ENCODE data around the gene DSCAML1.
"Not testable (repeated sequence)": the region's sequence is repeated elsewhere in the genome, so short reads cannot be mapped to it uniquely, and the experiment has no call there.

Gene DSCAML1

DNA sequence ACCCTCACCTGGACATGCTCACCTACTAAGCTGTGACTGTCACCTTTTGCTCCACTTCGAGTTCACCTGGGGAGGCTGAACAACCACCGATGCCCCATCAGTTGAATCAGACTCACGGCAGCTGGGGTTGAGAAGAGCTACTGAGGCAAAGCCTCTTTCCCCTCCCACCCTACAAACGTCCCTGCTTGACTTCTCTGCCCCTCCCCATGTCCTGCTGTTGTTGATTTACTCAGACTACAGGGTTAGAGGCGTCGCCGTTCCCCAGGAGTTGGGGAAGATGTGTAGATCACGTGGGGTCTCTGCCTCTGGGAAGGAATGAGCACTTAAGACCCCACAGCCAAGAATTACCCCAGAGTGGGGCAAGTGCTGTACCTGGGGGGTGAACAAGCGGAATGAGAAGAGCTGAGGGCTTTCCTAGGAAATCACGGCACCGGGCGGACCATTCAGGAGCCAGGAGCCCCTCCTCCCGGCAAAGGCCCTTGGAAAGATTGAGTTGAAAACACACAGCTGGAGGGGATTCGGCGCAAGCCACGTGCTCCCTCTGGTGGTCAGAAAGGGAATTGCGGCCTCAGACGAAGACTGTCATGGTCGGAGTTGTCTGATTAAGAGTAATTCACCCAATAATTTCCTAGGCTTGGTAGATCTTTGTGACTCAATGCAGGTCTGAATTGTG is 20.5 kb upstream of the DSCAML1 start:
- DNase-seq (ENCODE audit: low read depth): peak; percentile 70

DNA sequence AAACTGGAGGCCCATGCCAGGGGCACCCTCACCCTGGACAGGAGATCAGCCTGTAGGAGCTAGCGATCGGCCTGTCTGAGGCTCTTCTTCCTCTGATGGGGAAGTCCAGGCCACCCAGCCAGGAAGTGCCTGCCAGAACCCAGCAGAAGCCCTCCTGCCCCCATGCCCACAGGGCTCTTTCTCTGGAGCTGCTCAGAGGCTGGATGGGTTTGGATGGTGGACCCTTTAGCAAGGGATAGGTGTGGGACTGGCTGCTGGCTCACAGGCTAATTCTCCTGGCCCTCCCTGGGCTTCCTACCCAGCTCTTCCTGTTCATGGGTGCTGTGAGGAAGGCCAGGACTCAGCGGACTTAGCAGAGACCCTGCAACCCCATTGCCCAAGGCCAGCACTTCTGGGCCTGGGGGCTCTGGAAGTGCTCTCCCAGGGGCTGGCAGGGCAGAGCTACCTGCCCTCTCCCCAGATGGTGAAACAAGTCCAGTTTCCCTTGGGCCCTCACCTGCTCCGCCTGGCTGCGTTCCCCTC is 19.9 kb upstream of the DSCAML1 start:
- DNase-seq (ENCODE audit: low read depth): no peak

DNA sequence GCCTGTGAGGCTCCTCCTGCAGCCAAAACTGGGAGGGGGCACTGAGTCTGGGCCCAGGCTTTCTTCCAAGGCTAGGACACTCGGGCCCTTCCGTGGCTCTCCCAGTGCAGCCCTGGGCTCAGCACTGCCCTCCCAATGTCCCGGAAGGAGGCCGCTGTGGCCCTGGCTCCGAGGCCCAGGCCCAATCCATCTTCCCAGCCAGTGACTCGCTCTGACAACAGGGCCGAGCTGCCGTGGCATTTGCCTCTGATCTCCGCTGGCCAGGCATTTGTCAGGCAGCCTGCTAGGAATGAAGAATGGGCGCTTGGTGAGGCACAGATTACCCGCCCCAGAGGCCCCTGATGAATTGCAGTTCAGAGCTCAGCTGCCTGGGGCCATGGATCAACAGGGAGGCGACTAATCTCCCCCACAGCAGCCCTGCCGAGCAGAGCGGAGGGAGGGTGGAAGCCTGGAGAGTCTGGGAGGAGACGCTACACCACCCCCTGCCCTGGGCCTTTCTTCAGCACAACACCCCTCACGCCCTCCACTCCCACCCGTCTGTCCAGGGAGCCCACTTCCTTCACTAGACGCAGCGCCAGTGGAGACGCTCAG is 19.2 kb upstream of the DSCAML1 start:
- peak; percentile 73 for DNase-seq (ENCODE audit: low read depth)

DNA sequence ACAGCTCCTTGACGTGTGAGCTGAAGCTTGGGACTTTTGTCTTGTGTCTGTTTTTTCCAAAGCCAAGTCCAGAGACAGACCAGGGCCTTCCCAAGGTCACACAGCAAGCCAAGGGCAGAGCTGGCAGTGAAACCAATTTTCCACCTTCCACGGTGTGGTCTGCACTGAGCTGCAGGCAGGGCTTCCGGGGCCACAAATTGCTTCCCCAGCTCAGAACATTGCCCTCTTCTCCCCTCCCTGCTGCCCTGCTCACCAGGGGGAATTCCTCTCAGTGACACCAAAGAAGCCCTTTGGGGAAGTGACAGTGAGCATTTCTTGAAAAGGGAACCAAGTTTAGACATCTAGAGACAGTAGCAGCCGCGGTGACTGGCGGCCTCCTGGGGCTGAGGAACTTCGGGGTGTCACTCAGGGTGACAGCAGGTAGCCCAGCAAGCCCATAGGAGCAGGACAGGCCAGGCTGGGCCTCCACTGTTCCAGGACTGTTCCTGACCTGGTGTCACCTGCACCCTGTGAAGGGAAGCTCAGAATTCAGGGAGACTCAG is 18.3 kb upstream of the DSCAML1 start:
- DNase-seq (ENCODE audit: low read depth): no peak

DNA sequence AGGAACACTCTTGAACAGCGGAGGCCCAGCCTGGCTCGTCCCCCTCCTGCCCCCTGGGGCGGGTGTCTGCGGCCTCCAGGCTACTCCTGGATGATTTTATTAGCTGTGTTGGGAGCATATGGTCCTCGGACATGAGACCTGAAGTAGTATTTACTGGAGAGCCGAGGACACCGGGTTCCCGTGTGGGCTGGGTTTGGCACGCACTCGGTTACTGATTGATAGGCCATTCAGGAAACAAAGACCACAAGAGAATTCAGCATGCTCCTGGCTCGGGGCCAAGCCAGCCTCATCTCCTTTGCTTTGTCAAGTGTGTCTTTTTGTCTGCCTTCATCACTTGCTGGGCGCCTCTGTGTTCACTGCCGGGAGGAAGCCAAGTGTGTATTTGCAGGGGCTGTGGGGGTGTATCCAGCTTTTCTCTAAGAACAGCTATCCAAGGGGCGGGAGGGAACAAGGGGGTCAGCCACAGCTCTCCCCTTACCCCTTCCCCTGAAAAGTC is 17.8 kb upstream of the DSCAML1 start:
- no peak for DNase-seq (ENCODE audit: low read depth)

DNA sequence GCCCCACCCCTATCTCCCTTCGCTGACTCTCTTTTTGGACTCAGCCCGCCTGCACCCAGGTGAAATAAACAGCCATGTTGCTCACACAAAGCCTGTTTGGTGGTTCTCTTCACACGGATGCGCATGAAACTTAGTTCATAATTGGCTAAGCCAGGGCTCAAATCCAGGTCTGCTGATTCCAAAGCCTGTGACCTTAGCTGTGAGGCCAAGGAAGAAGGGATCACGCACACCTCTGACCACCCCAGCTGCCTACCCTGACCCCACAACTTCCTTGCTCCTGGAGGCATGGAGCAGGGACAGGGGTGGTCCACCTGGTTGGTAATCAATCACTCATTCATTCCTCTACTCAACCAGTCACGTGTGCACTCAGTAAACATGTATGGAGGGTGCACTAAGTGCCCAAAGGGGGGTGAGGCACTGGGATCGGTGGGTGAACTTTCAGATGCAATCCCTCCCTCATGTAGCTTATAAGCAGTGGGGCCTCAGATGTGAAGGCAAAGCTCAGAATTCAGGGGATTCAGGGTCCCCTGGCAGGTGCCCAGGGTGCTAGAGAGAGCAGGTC is 17.3 kb upstream of the DSCAML1 start:
- no peak for DNase-seq (ENCODE audit: low read depth)

DNA sequence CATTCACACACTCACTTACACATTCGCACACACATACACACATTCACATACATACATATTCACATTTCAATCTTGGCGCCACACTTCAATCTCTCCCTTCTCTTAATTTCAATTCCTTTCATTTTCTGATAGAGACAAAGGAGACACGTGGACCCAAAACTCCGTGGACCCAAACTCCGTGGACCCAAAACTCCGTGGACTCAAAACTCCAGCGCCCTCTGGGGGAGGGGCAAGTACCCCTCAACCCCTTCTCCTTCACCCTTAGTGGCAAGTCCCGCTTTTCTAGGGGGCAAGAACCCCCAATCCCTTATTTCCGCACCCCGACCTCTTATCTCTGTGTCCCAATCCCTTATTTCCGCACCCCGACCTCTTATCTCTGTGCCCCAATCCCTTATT is 13.0 kb upstream of the DSCAML1 start:
- DNase-seq (ENCODE audit: low read depth): not testable (repeated sequence)

DNA sequence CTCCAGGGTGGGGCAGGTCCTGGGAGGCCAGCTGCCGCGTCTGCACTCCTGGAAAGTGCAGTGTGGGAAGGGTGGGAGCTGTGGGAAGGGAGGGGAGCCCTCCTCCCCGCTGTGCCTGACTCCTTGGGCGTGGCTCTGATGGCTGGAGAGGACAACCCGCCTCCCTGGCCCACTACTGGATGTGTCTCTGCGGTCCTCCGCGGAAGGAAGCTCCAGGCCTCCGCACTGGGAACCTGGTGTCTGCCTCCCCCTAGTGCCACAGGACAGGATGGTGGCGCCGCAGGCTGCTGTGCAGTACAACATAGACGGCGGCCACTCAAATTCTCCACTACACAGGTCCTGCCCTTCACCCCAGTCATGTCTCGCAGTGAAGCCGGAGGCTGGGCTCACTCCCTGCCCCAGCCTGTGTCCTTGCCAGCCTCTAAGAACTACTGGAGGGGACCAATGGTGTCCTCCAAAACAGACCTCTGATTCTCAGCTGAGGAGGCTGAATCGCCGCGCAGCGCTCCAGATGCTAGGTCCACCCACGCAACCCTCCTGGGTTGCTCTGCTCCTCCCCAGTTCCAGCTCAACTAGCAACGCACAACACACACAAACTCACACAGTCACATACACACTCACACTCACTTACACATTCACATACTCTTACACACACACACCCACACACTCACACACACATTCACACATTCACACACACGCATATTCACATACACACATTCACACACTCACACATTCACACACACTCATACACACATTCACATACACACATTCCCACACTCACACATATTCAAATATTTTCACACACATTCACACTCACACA is 12.4 kb upstream of the DSCAML1 start:
- DNase-seq (ENCODE audit: low read depth): peak; percentile 52

DNA sequence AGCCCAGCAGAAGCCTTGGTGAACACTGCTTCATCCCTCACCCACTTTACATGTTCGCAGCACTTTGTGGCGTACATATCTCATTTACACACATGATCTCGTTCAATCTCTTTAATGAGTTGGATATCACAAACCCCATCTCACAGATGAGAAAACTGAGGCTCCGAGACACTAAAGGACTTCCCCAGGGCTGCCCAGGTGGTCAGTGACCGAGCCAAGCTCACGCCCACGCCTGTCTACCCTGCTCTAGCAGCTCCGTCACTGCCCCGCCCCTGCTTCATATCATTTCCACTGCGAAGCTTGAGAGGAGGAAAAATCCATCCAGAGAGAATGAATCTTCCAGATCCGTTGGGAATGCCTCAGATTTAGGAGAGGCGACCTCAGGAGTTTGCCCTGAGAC is 11.8 kb upstream of the DSCAML1 start:
- no peak for DNase-seq (ENCODE audit: low read depth)

DNA sequence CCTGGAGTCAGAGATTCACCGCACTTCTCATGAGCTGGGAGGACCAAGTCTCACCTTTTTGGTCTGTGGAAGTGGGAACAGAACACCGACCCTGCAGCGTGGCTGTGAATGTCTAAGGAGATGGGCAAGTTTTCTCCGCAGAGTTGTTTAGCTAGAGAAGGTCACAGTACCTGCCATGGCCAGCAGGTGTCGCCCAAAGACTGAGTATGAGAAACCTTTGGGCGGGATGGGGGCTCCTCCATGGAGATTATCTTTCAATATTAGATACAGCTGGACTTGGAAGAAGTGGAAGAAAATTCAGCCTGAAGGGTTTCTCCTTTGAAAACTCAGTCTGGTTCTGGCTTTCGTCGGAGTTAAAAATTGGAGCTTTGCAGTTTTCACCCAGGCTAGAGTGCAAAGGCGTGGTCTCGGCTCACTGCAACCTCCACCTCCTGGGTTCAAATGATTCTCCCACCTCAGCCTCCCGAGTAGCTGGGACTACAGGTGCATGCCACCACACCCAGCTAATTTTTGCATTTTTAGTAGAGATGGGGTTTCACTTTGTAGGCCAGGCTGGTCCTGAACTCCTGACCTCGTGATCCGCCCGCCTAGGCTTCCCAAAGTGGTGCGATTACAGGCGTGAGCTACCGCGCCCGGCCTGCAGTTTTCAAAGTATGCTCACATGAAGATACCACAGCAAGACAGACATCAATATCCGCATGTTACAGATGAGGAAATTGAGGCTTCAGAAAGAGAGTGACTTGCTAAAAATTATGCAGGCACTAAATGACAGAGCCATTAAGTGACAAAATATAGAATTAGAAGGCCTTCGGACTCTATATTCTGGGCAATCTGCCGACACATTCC is 10.7 kb upstream of the DSCAML1 start:
- DNase-seq (ENCODE audit: low read depth): peak; percentile 66

DNA sequence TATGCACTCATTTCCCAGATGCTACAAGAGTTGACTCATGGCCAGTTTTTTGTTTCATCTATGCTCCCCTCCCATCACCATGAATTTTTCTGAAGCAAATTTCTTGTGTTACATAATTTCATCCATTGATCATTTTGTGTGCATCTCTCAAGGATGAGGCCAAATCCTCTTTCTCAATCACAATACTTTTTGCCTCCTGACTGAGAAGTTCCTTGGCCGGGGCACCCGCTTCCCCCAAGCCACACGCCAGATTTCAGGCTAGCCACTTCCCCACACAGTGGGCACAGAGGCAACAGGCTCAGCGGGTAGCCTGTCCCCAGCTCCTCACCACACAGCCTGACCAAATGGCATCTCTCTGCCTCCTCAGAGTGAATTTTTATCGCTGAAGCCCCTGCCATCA is 9.8 kb upstream of the DSCAML1 start:
- no peak for DNase-seq (ENCODE audit: low read depth)

DNA sequence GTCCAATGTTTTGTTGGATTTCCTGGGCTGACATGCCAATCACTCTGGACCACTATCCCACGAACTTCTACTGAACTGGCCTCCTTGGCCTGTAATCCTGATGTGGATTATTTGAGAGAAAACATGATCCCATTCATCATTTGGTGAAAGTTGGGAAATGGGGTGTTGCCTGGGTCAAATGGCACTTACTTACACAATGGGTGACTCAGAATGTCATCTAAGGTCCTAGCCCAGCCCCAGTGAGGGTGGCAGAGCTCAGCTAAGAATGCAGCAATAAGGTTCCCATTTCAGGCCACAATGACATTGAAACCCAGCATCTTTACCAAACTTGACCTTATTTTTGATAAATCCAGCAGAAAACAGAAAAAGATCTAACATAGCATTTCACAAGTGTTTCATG is 8.0 kb upstream of the DSCAML1 start:
- DNase-seq (ENCODE audit: low read depth): no peak

DNA sequence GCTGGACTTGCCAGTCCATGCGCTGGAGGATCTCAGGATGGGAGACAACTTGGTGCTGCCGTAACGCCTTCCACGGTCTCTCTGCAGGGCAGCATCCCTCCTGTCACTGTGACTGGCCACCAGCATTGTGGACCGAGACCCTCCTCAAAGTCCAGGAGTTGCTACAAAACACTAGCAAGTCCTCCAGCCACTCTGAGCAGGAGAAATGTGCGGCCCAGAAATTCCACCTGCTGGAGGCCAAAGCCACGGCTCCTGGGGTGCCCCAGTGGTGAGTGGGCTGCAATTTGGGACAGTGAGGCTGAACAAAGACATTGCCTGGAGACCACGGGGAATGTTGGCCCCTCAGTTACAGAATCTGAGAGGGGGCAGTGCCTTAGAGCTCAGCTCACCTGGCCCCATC is 6.9 kb upstream of the DSCAML1 start:
- no peak for DNase-seq (ENCODE audit: low read depth)

DNA sequence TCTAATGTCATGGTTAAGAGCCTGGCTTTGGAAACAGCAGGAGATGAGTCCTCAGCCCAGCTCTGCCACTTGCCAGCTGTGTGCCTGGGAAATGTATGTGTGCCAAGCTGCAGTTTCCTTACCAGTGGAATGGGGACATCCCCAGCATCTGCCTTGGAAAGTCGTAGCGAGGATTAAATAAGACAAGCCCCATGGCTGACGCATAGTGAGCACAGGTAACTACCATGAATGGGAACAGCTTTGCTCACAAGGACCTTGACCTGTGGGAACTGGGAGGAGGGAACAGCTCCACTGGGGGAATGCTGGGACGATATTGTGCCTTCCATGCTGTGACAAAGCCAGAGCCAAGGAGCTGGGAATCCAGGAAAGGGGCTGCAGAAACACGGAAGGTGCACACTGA is 2.6 kb upstream of the DSCAML1 start:
- DNase-seq (ENCODE audit: low read depth): no peak

DNA sequence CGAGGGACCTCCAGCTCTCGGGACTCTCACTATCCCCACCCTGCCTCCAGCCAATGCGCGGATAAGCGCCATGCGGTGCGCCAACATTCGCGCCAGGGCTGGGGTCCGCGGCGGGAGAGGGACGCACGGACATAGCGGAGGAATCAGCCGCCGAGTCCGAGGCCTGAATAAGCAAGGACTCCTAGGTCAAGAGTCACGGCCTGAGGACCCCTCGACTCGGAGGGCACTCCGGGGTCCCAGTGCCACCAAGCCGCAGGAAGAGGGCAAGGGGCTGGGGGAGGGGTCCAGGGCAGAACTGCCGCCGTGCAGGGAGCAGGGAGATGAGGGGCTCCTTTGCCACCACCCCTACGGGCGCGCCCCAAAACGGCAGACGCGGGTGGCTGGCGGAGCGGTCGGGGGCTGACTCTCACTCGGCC is 552 bp downstream of the DSCAML1 start:
- no peak for DNase-seq (ENCODE audit: low read depth)

DNA sequence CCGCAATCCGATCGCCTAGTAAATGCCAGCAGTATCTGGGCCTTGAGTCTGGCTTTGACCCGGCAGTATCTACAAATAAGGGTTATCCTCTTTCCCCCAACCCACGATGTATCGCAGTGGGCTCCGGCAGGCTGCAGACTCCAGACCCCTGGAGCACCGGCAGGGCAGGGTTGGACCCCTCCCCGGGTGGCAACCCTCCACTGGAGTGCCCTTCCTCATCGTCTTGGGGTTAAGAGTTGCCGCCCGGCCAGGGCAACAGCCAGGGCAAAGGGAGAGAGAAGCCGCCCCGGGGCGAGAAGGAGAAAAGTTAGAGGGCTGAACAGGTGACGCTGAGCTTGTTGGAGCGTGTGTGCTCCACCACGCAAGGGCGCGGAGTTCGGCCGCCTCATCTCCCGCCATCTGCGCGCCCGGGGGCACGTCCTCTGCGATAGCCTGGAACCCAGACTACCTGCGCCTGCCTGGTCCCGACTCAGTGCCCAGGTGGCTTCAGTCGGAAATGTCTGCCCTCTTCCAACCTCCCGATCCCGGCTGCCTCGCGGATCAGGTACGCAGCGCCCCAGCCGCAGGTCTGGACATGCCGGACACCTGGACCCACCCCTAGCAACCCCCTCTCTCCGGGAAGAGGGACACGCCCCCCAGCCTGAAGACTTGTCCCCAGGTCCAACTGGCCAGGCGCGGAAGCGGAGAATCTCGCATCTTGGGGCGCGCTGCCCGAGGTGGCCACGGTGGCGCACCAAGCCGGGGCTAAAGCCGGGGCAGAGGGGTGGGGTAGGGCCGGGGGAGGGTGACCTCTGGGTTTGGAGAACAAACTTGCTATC is 1.2 kb downstream of the DSCAML1 start:
- no peak for DNase-seq (ENCODE audit: low read depth)

DNA sequence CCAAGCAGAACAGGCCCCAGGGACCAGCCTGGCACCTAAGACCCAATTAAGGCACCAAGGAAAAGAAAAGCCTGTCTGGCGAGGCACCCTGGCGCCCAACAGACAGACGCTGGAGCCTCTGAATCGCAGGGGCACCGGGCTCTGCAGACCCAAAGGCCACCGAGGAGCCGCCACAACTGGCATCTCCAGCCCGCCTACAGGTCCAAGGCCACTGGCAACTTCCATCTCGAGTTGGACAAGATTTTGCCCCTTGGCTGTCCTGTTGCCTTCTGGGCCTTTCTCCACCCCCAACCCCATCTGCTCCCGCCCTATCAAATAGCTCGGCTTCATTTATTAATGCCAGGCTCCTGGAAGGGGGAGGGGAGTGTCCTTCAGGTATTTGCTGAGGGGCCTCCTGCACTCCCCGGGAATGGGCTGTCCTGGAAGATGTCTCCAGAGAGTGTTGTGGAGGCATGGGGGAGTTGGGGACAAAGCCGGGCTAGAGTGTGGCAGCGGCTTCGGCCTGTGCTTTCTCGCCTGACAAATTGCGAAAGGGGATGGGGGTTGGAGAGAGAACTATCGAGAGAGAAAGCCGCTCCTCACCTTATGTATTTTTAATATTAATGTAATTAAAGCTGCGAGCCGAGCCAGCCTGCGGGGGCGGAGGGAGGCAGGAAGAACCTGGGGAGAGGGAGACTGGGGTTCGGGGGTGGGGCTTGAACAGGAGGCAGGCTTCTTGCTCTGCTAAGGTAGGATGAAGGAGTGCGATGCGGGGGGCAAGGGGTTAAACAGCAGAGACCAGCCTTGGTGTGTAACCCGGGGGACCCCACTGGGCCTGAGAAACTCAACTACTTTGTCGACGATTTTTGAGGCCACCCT is 2.0 kb downstream of the DSCAML1 start:
- no peak for DNase-seq (ENCODE audit: low read depth)

DNA sequence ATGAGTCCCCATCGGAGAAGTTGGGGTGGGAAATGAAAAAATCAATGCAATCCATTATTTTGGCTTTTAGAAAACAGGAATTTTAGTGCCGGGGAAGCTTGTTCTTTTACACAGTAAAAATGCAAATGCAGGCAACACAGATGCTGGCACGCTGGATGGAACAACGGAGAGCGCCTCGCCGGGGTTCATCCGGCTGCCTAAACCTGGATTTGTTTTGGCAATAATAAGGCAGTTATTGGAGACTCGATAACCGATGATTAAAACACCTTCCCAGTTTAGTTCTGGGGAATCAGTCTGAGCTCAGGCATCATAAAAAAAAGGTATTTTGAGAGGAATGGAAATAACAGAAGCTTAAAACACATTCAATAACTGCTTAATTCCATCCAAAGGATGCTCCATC is 2.9 kb downstream of the DSCAML1 start:
- DNase-seq (ENCODE audit: low read depth): no peak

DNA sequence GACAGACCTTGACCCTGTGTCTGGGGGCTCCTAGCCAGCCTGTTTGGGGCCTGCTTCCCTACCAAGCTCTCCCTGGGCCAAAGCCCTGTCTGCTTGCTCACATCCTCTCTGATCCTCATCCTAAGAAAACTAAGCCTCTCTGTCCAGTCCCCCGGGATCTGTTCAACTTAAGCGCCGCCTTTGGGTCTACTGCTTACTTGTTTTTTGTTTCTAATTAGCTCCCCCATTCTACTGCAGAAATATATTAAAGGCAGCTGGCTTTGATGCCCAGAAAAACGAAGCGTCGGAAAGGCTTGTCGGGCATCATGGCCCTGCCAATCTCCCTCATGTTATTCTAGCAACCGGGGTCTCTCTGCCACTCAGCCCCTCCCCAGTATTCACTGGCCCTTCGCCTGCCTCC is 3.4 kb downstream of the DSCAML1 start:
- no peak for DNase-seq (ENCODE audit: low read depth)

DNA sequence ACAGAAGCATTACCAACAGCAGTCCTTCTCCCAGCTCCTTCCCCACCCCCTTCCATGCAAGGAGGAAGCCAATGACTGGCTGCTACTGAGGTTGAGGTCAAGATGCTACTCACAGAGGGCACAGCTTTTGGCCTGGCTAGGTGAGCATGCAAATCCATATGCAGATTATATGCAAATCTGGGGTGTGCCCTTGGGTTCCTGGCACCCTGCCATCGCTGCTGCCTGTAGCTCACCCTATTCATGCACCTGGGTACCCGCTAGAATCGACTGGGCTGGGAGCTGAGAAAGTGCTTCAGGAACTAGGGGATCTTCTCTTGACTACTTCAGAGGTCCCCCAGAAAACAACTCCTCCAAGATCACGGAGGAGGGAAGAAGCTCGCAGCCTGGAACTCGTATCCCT is 4.0 kb downstream of the DSCAML1 start:
- DNase-seq (ENCODE audit: low read depth): no peak
